ENCODE measurements around the gene LRRC18. TPM values are rescaled to one million over a fixed set of nuclear protein-coding genes. Genes with fewer than 3 reads are reported as not detected.

The LRRC18 gene
- total RNA-seq, 2 donors from 2014 or later: not detected

DNA sequence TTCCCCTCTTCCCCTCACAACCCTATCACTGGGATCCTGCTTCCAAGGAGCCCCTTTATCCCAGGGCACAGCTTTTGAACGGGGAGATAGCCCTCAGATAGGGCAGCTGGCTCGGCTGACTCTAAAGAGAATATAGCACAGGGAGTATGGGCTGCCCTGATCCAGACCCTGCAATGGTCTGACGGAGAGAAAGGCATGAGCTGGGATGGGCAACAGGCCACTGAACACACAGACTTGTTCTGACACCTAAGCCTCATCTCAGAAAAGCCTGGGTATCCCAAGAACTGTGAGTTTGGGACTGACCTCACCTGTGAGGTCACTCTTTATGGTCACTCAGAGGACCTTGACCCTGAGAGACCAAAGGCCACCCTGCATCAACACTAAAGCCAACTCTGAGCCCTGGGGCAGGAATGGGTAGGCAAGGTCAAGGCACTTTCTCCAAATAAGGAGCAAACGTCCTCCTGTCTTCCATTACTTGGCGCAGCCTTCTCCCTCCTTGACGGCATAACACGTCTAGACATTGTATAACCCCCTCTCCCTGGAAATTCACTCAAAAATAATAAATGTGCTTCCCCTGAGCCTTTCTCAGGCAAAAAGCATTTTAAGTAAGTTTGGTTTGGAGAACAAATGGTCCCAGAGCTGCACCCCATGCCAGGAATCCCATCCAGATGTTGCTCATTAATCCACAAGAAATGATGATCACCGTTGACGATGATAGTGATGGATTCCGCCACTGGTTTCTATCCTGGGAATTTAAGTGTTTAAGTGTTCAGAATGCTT is 8.2 kb upstream of the LRRC18 start:
- ATAC-seq (peak in 1 of 2 donors; percentile 71), DNase-seq (no peak)
- intact Hi-C loops (cut with DNase I): no loop called here

DNA sequence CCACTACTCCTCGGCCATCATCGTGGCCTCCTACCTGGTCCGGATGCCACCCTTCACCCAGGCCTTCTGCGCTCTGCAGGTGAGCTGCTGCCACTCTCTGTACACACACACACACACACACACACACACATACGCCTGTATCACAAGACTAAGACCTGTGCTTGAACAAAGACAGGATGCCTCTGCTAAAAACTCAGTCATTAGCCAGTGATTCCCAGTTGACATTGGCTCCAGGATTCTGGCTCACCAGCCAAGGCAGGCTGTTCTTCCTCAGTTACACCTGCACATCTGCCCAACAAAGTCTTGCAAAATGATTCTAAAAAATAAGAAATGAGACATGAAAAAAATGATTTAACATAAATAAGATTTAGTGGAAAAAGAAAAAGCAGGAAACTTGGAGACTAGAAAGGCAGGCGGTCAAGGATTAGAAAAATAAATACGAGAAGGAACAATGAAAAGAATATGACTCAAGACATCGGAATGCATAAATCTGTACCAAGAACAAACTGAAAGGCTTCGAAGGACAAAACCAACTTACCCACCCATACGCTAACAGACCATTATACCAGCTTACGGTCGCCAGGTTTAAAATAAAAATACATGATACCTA is 7.4 kb upstream of the LRRC18 start:
- intact Hi-C loops (cut with DNase I): no loop called here
- ATAC-seq: no peak

DNA sequence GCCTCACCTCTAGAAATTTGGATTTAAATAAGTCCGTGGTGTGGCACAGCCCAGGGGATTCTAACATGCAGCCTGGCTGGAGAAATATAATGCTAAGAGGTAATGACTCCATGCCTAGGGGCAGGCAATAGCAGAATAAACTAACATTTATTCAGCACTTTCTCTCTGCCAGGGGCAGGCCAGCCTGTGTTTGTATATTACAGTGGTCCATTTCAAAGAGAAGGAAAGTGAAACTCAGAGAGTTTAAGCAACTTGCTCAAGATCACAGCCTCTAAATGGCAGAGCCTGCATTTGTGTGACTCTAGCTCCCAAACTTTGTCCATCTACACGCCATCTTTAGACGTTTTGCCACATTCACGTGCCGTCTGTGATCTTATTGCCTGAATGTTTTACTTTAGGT is 6.7 kb upstream of the LRRC18 start:
- intact Hi-C loops (cut with DNase I): no loop called here
- ATAC-seq: no peak
- DNase-seq: no peak

More for the DNA sequence above, 7.4 kb upstream of the LRRC18 start:
- DNase-seq: no peak

DNA sequence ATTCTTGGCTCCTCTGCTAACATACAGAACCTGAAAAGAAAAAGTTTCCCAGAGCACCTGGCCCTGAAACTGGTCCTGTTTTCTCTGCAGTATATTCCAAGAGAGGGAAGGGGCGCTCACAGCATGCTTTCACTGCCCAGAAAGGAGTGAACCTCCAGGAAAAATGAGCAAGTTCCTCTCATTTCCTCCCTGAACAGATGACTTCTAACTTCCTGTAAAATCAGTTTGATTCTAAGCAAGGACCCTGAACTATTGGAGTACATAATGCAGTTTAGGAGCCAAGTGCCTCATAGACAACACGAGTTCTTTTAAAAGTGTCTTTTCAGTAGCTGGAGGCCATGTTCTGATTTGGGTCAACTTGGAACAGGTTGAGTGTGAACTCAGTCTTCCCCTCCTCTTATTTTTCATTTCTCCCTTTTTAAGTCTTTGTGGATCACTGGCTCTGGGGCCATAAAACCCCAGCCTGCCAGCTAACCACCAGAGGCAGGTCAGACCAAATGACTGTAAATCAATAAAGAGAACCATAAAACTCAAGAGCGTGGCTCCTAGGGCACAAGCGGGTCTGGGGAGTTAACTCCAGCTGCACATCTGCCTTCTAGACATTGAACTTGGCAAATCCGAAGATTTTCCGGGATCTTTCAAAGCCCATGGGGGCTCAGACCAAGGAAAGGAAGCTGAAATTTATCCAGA is 5.9 kb upstream of the LRRC18 start:
- ATAC-seq (no peak), DNase-seq (no peak)
- intact Hi-C loops (cut with DNase I): no loop called here

DNA sequence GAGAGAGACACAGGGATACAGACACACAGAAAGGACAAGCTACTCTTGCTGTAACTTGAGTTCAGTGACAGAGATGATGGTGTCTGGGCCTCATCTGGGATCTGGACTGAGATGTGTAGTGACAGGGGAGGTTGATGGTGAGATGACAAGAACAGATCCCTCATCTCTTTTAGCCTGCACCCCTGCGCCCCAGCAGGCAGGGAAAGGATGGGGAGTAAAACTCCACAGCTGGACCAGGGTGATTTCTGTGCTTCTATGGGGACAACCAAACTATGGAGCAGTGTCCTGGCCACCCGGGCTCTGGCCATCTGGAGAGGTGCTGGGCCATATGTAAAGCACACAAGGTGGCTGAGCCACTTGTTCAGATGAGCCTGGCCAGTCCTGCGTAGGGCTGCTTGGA is 4.5 kb upstream of the LRRC18 start:
- intact Hi-C loops (cut with DNase I): no loop called here
- DNase-seq: no peak

DNA sequence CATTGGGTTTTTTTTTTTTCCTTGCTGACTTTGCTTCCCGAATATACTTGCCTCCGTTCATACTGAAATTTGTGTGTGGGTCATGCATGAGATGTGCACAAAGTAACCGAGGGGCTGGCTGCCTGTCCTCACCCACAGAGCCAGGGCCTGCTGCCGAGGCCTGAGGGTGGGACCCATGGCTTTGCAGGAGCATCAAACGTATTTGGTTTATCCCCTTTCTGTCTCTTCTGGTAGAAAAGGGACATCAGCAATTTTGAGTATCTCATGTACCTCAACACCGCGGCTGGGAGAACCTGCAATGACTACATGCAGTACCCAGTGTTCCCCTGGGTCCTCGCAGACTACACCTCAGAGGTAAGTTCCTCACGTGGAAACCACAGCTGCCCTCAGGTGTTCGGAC is 3.5 kb upstream of the LRRC18 start:
- ATAC-seq (no peak), DNase-seq (no peak)
- intact Hi-C loops (cut with DNase I): no loop called here

More for the DNA sequence above, 4.5 kb upstream of the LRRC18 start:
- ATAC-seq: no peak

DNA sequence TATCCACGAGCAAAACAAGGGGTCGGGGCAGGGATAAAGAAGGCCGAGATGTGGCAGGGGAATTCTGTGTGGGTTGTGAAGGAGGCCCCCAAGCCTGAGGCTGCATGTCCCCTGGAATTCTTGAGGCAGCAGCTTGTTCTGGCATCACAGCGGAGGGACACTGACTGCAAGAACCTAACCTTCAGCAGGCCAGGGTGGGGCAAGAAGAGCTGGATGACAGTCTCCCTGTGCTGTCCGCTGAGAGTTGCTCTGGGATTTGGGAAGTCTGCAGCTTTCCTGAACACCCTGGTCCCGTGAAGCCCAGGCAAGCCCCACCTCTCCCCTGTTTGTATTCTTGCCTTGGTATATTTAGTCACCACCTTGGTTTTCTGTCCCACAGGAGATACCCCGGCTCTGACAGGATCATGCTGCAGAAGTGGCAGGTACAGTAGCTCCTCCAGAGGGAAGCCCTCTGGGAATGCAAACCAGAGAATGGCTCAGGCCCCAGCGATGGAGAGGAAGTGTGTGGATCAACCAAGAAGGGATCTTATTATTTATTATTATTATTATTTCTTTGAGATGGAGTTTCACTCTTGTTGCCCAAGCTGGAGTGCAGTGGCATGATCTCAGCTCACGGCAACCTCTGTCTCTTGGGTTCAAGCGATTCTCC is 1.9 kb upstream of the LRRC18 start:
- intact Hi-C loops (cut with DNase I): no loop called here
- ATAC-seq (no peak), DNase-seq (no peak)

DNA sequence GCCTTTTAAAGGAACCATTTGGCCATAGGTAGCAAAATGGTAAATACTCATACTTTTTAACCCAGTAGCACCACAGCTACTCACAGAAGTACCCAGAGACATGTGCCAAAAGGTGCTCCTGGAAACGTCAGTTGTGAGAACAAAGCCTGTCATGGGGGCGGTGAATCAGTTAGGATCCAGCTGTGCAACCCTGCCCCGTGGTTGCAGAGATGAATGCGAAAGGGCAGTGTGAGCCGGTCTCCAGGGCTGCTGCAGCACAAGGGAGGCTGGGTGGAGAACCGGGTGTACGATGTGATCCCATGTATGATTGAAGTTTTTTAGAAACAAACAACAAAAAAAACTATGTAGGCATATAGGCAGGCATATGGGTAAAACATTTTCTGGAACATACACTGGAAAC is 1.3 kb upstream of the LRRC18 start:
- ATAC-seq: no peak
- intact Hi-C loops (cut with DNase I): no loop called here
- no peak for DNase-seq

DNA sequence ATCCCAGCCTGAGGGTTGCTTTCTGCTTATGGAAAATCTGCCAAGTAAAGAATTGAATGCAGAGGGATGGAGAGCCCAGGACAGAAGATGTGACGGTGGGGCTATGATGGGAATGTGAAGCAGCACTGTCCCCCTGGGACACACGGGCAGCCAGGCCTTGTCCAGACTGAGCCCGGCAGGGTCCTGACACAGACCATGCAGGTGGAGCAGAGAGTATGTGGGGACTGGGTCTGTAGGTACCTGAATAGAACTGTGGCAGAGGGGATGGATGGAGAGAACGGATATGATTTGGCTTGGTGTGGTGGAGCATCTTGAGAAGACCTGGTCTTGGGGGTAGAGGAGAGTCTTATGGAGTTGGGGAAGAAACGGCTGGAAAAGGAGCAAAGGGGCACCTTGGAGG is 732 bp upstream of the LRRC18 start:
- DNase-seq (no peak), ATAC-seq (no peak)
- intact Hi-C loops (cut with DNase I): no loop called here

DNA sequence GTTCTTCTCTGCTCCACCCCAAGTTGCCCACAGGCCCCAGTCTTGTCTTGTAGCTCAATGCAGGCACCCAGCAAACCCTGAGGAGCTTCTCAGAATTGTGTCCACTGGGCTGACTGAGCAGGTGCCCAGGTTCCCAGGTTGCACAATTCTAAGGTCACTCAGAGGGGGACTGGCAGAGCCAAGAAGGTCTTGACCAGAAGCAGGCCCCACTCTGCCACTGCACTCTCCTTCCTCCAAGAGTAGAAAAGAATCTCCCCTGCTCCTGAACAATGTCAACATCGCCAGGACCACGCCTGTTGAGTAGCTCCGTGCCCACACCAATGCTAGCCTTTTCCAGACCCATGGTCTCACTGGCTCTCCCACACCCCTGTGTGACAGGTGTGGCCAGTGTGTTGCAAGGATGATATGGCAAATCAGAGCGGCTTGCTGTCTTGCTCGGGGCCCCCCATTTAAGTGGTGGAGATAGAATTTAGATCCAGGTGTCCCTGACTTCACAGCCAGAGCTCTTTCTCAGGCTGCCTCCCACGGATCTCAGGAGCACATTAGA is 577 bp downstream of the LRRC18 start:
- ATAC-seq (no peak), DNase-seq (no peak)

DNA sequence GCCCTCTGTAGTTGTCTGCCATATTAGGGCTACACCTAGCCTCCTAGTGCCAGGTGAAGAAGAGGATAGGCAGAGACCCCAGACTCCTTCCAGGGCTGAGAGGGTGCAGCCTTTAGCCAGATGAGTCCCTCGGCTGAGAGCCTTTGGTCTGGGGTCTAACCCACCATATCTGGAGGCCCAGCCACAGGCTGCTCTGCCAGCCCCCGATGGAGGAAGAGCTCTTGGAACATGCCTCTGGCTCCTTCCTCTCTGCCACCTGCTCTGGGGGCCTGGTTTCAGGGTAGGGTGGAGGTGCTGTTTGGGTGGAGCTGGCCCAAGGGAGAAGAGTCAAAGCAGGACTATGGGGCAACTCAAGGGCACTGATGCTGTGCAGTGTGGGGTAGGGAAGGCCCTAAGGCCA is 1.4 kb downstream of the LRRC18 start:
- ATAC-seq (no peak), DNase-seq (no peak)
- intact Hi-C loops (cut with DNase I): no loop called here

More for the DNA sequence above, 577 bp downstream of the LRRC18 start:
- intact Hi-C loops (cut with DNase I): no loop called here

DNA sequence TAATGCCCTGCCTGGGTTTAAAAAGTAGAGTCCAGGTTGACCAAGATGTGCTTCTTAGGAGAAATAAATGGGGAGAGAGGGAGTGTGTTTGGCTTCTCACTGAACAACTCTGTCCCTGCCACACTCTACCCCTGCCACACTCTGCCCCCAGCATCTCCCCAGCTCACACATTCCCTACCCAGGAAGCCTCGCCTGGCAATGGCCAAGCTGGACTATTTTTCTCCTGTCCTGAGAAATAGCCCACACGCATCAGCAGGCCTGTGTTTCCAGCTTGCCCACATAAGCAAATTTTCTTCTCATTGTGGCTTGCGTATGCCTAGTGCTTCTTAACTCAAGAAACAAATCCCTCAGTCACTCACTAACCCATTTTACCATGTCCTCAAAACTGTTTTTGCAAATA is 1.8 kb downstream of the LRRC18 start:
- no peak for ATAC-seq
- no peak for DNase-seq

DNA sequence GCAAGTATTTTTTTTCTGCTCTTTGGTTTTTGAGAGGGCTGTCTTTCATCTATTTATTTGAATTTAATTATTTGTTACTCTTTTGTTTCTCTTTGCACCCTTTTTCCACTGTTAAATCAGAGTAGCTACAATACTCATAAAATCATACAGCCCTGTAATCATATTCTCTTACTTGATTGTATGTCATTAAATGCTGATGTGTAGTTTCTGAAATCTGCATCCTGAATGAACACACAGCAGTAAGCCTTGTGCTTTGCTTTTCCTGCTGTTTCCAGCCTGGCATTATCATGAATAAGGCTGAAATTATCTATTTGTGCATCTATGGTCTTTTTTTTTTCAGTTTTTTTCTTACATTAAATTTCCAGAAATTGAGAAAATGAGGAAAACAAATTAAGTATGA is 4.1 kb downstream of the LRRC18 start:
- ATAC-seq (no peak), DNase-seq (no peak)
- intact Hi-C loops (cut with DNase I): no loop called here

More for the DNA sequence above, 1.8 kb downstream of the LRRC18 start:
- intact Hi-C loops (cut with DNase I): no loop called here

DNA sequence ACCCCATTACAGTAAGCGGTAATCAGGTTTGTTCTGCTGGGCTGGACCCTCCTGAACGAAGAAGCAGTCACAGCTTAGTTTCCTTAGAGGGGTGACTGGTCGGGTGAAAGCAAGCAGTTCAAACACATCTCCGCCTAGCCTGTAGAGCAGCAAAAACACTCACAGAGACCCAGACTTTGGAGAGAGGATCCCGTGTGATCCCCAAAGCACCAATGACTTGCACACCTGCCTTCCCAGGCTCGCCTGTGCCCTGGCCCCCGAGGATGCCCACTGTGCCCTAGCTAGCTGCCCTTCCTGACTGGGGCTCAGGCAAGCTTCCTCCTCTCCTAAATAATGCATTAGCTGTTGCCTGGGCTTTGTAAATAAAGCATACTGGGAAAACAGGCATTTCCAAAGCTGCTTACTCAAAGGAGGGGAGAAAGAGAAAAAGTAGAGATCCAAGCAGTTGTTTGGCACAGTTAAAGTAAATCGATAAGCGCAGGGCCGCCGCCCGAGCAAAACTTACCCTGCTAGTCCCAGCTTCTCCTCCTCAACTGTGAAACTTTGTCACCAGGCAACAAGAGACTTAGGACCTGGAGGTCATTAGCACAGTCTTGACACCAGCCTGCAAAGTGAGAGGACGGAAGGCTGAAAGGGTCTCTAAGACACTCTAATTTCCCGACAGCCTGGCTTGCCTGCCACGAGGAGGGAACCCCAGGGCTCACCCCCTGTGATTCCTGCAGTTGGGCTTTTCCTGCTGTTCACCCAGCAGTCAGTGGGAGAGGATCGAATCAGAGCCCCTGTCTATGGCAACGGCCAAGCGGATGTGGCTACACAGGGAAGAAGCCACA is 4.8 kb downstream of the LRRC18 start:
- intact Hi-C loops (cut with DNase I): no loop called here
- DNase-seq (no peak), ATAC-seq (peak in 1 of 2 donors; percentile 30)

DNA sequence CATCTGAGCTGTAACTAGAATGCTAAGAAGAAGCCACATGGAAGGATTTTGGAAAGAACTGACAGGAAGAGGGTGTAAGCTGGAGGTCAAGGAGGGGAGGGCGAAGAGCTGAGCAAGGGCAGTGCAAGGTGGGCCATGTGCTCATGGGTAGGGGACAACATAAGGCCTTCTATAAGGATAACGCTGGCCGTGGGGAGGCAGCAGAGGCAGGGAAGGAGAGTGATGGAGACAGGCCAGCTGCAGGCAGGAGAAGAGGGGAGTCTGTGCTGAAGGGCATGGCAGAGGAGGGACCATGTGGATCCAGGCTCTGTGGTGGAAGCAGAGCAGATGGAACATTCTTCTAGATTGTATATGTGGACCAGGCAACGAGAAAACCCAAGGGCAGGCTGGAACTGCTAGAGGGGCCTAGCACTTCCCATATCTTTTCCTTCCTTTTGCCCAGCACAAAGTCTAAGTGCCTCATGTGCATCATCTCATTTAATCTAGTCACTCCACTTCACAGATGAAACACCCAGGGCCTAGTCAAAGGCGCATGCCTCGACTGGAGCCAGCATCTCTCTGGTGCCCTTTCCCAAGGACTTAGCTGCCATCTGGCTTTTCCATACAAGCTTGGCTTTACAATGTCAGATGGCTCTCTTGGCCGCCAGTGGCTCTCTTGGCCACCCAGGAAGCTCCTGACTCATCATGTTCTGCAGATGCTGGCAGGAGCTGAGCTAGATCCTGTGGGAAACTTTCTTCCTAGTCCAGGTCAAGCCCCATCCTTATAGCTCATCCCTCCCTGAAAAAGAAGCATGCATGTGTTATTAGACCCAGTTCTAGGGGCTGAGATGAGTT is 6.6 kb downstream of the LRRC18 start:
- intact Hi-C loops (cut with DNase I): no loop called here
- DNase-seq: no peak
- no peak for ATAC-seq

DNA sequence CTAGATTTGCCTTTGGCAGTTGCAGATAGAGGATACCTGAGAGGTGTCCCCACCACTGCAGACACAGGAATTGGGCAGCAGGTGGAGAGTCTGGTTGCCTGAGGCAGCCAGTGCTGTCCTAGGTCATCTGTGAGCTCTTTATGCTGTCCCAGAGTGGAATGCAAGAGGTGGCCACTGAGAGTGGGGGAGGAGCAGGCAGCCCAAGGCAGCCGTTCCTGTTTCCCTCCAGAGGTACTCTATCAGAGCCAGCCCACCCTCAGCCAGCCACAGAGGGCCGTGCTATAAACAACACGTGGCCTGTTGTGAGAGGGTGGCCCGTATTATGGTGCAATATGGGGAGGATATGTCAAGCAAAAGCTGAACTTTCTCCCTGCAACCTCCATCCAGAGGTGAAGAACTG is 8.5 kb downstream of the LRRC18 start:
- DNase-seq: no peak
- intact Hi-C loops (cut with DNase I): no loop called here

DNA sequence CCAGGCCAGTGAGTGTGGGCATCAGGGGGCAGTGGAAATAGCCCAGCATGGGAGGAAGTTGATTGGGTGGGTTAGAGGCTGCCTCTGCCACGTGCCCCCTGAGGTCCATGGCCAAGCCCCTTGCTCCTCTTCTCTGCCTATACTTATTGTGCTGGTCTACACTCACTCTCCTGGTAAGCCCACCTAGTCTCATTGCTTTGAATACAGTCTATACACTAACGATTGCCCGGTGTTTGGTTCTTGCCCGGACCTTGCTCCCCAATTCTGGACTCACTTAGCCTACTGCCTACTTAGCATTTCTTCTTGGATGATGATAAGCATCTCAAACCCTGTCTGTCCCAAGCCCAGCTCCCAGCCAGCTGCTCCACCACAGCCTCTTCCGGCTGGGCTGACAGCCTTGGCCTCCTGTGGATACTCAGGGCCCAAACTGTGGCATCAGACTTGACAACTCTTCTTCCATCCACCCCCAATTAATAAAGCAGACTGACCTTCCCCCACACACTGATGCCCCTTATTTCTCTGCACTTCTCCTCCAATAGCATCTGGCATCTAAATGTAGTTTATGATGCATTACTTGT is 10.1 kb downstream of the LRRC18 start:
- no peak for DNase-seq
- intact Hi-C loops (cut with DNase I): no loop called here
- ATAC-seq: peak in 1 of 2 donors; percentile 19

More for the DNA sequence above, 8.5 kb downstream of the LRRC18 start:
- ATAC-seq: no peak

Data from left cardiac atrium (tissue), 4 donors.